ENCODE results near the gene GALNT14.

DNA sequence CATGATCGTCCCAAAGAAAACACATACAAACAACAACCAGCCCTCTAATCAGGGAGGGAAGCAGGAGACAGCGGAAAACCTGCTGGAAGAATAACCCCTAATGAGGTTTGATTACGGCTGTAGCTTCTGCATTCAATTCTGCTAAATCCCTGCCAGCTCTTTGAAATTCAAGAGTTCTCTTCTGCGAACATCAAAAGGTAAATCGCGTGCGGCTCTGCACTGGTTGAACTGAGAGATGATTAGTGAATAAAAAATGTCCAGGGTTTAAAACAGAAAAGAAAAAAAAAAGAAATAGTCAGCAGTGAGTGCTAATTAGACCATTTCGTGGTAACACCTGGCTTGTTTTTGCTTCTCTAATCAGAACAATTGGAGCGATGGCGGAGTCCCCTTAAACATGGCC is 178.0 kb downstream of the GALNT14 start:
- TF ChIP-seq, protein P1, sequence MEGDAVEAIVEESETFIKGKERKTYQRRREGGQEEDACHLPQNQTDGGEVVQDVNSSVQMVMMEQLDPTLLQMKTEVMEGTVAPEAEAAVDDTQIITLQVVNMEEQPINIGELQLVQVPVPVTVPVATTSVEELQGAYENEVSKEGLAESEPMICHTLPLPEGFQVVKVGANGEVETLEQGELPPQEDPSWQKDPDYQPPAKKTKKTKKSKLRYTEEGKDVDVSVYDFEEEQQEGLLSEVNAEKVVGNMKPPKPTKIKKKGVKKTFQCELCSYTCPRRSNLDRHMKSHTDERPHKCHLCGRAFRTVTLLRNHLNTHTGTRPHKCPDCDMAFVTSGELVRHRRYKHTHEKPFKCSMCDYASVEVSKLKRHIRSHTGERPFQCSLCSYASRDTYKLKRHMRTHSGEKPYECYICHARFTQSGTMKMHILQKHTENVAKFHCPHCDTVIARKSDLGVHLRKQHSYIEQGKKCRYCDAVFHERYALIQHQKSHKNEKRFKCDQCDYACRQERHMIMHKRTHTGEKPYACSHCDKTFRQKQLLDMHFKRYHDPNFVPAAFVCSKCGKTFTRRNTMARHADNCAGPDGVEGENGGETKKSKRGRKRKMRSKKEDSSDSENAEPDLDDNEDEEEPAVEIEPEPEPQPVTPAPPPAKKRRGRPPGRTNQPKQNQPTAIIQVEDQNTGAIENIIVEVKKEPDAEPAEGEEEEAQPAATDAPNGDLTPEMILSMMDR (IDR thresholded peaks at IDR 0.05): no peak
- no peak for TF ChIP-seq POLR2AphosphoS5 (IDR thresholded peaks at IDR 0.05)
